ENCODE data around the gene MYBPC2.

Gene MYBPC2

GRCh38 chr19:50506700-50507099 lies 74.0 kb downstream of the MYBPC2 start:
- H3K9ac ChIP-seq (ENCODE audit: low read length): no peak overlapping the region
- H3K4me1 ChIP-seq (ENCODE audit: control insufficient read depth, insufficient read depth, low read length): peaks cover 3% of the 10 kb centered on the region; the same call in 1 of the 2 replicates
- H3K36me3 ChIP-seq (ENCODE audit: control insufficient read depth, insufficient read depth, low read length): no peaks in the 10 kb centered on the region
- H3K27ac ChIP-seq (ENCODE audit: low read depth, low read length): no peak overlapping the region
- H3K27me3 ChIP-seq (ENCODE audit: control insufficient read depth, insufficient read depth, low read length): peaks cover 12% of the 10 kb centered on the region
- no peak overlapping the region for H3K4me3 ChIP-seq (ENCODE audit: low read depth, low read length)
- H3K9me3 ChIP-seq (ENCODE audit: control insufficient read depth, insufficient read depth, low read depth, low read length): no peaks in the 10 kb centered on the region

GRCh38 chr19:50507376-50507775 lies 74.7 kb downstream of the MYBPC2 start:
- Histone ChIP-seq H3K4me3 (ENCODE audit: low read depth, low read length) (no peak overlapping the region), H3K36me3 (ENCODE audit: control insufficient read depth, insufficient read depth, low read length) (no peaks in the 10 kb centered on the region), H3K27me3 (ENCODE audit: control insufficient read depth, insufficient read depth, low read length) (peaks cover 12% of the 10 kb centered on the region; the same call in 1 of the 2 replicates), H3K27ac (ENCODE audit: low read depth, low read length) (no peak overlapping the region), H3K4me1 (ENCODE audit: control insufficient read depth, insufficient read depth, low read length) (peaks cover 3% of the 10 kb centered on the region; the same call in 1 of the 2 replicates), H3K9ac (ENCODE audit: low read length) (no peak overlapping the region), H3K9me3 (ENCODE audit: control insufficient read depth, insufficient read depth, low read depth, low read length) (no peaks in the 10 kb centered on the region)

GRCh38 chr19:50508843-50509190 lies 76.1 kb downstream of the MYBPC2 start:
- no peak overlapping the region for H3K27ac ChIP-seq (ENCODE audit: low read depth, low read length)
- H3K36me3 ChIP-seq (ENCODE audit: control insufficient read depth, insufficient read depth, low read length): no peaks in the 10 kb centered on the region
- H3K9me3 ChIP-seq (ENCODE audit: control insufficient read depth, insufficient read depth, low read depth, low read length): no peaks in the 10 kb centered on the region
- peaks cover 3% of the 10 kb centered on the region; the same call in 1 of the 2 replicates for H3K4me1 ChIP-seq (ENCODE audit: control insufficient read depth, insufficient read depth, low read length)
- H3K4me3 ChIP-seq (ENCODE audit: low read depth, low read length): no peak overlapping the region
- H3K27me3 ChIP-seq (ENCODE audit: control insufficient read depth, insufficient read depth, low read length): peaks cover 12% of the 10 kb centered on the region; the same call in 1 of the 2 replicates
- H3K9ac ChIP-seq (ENCODE audit: low read length): no peak overlapping the region

GRCh38 chr19:50509366-50509765 lies 76.7 kb downstream of the MYBPC2 start:
- H3K4me1 ChIP-seq (ENCODE audit: control insufficient read depth, insufficient read depth, low read length): peaks cover 8% of the 10 kb centered on the region; the same call in 1 of the 2 replicates
- no peak overlapping the region for H3K4me3 ChIP-seq (ENCODE audit: low read depth, low read length)
- no peaks in the 10 kb centered on the region for H3K9me3 ChIP-seq (ENCODE audit: control insufficient read depth, insufficient read depth, low read depth, low read length)
- H3K9ac ChIP-seq (ENCODE audit: low read length): no peak overlapping the region
- H3K27me3 ChIP-seq (ENCODE audit: control insufficient read depth, insufficient read depth, low read length): peaks cover 17% of the 10 kb centered on the region
- no peak overlapping the region for H3K27ac ChIP-seq (ENCODE audit: low read depth, low read length)
- H3K36me3 ChIP-seq (ENCODE audit: control insufficient read depth, insufficient read depth, low read length): no peaks in the 10 kb centered on the region

- Histone ChIP-seq H3K4me3 (ENCODE audit: low read depth, low read length) (peak overlapping the region; percentile 63), H3K27me3 (ENCODE audit: control insufficient read depth, insufficient read depth, low read length) (peaks cover 18% of the 10 kb centered on the region), H3K4me1 (ENCODE audit: control insufficient read depth, insufficient read depth, low read length) (peaks cover 10% of the 10 kb centered on the region; the same call in 1 of the 2 replicates), H3K27ac (ENCODE audit: low read depth, low read length) (no peak overlapping the region), H3K9me3 (ENCODE audit: control insufficient read depth, insufficient read depth, low read depth, low read length) (no peaks in the 10 kb centered on the region), H3K9ac (ENCODE audit: low read length) (no peak overlapping the region), H3K36me3 (ENCODE audit: control insufficient read depth, insufficient read depth, low read length) (no peaks in the 10 kb centered on the region)
These were observed 77.5 kb downstream of the MYBPC2 start for GRCh38 chr19:50510121-50510670.

- Histone ChIP-seq H3K4me1 (ENCODE audit: control insufficient read depth, insufficient read depth, low read length) (peaks cover 10% of the 10 kb centered on the region; the same call in 1 of the 2 replicates), H3K9ac (ENCODE audit: low read length) (peak overlapping the region; percentile 60), H3K4me3 (ENCODE audit: low read depth, low read length) (peak overlapping the region; percentile 63), H3K27ac (ENCODE audit: low read depth, low read length) (no peak overlapping the region), H3K36me3 (ENCODE audit: control insufficient read depth, insufficient read depth, low read length) (no peaks in the 10 kb centered on the region), H3K27me3 (ENCODE audit: control insufficient read depth, insufficient read depth, low read length) (peaks cover 18% of the 10 kb centered on the region), H3K9me3 (ENCODE audit: control insufficient read depth, insufficient read depth, low read depth, low read length) (no peaks in the 10 kb centered on the region)
These were observed 78.0 kb downstream of the MYBPC2 start for GRCh38 chr19:50510700-50511068.

GRCh38 chr19:50511069-50511822 lies 78.6 kb downstream of the MYBPC2 start, which contains the start of gene JOSD2:
Gene JOSD2, minus strand, starts transcription at chr19:50511191. Its CDS starts 760 bp downstream, at chr19:50510431.
- H3K27ac ChIP-seq (ENCODE audit: low read depth, low read length): no peak within 1 kb of the TSS
- H3K4me3 ChIP-seq (ENCODE audit: low read depth, low read length): peak within 1 kb of the TSS; percentile 63
- peaks cover 18% of the 10 kb centered on the region for H3K27me3 ChIP-seq (ENCODE audit: control insufficient read depth, insufficient read depth, low read length)
- no peaks in the 10 kb centered on the region for H3K36me3 ChIP-seq (ENCODE audit: control insufficient read depth, insufficient read depth, low read length)
- H3K9ac ChIP-seq (ENCODE audit: low read length): peak within 1 kb of the TSS; percentile 60
- no peaks in the 10 kb centered on the region for H3K9me3 ChIP-seq (ENCODE audit: control insufficient read depth, insufficient read depth, low read depth, low read length)
- H3K4me1 ChIP-seq (ENCODE audit: control insufficient read depth, insufficient read depth, low read length): peaks cover 10% of the 10 kb centered on the region; the same call in 1 of the 2 replicates

GRCh38 chr19:50512112-50512998 lies 79.7 kb downstream of the MYBPC2 start:
- H3K27ac ChIP-seq (ENCODE audit: low read depth, low read length): no peak overlapping the region
- peaks cover 10% of the 10 kb centered on the region; the same call in 1 of the 2 replicates for H3K4me1 ChIP-seq (ENCODE audit: control insufficient read depth, insufficient read depth, low read length)
- H3K9ac ChIP-seq (ENCODE audit: low read length): no peak overlapping the region
- H3K9me3 ChIP-seq (ENCODE audit: control insufficient read depth, insufficient read depth, low read depth, low read length): no peaks in the 10 kb centered on the region
- peaks cover 21% of the 10 kb centered on the region for H3K27me3 ChIP-seq (ENCODE audit: control insufficient read depth, insufficient read depth, low read length)
- H3K36me3 ChIP-seq (ENCODE audit: control insufficient read depth, insufficient read depth, low read length): no peaks in the 10 kb centered on the region
- H3K4me3 ChIP-seq (ENCODE audit: low read depth, low read length): peak overlapping the region; percentile 63

GRCh38 chr19:50512999-50513745 lies 80.5 kb downstream of the MYBPC2 start:
- Histone ChIP-seq H3K9ac (ENCODE audit: low read length) (no peak overlapping the region), H3K4me1 (ENCODE audit: control insufficient read depth, insufficient read depth, low read length) (peaks cover 10% of the 10 kb centered on the region; the same call in 1 of the 2 replicates), H3K27ac (ENCODE audit: low read depth, low read length) (no peak overlapping the region)

GRCh38 chr19:50513746-50514345 lies 81.2 kb downstream of the MYBPC2 start, which contains the start of gene ASPDH:
Gene ASPDH, minus strand, starts transcription at chr19:50513913. Its CDS starts 90 bp downstream, at chr19:50513823.
- H3K36me3 ChIP-seq (ENCODE audit: control insufficient read depth, insufficient read depth, low read length): no peaks in the 10 kb centered on the region
- no peaks in the 10 kb centered on the region for H3K9me3 ChIP-seq (ENCODE audit: control insufficient read depth, insufficient read depth, low read depth, low read length)
- H3K9ac ChIP-seq (ENCODE audit: low read length): peak within 1 kb of the TSS; percentile 7
- H3K27ac ChIP-seq (ENCODE audit: low read depth, low read length): no peak within 1 kb of the TSS
- H3K4me3 ChIP-seq (ENCODE audit: low read depth, low read length): peak within 1 kb of the TSS; percentile 44
- peaks cover 10% of the 10 kb centered on the region; the same call in 1 of the 2 replicates for H3K4me1 ChIP-seq (ENCODE audit: control insufficient read depth, insufficient read depth, low read length)
- peaks cover 9% of the 10 kb centered on the region for H3K27me3 ChIP-seq (ENCODE audit: control insufficient read depth, insufficient read depth, low read length)

More at GRCh38 chr19:50512999-50513745, 80.5 kb downstream of the MYBPC2 start:
- H3K9me3 ChIP-seq (ENCODE audit: control insufficient read depth, insufficient read depth, low read depth, low read length): no peaks in the 10 kb centered on the region
- H3K27me3 ChIP-seq (ENCODE audit: control insufficient read depth, insufficient read depth, low read length): peaks cover 15% of the 10 kb centered on the region
- no peak overlapping the region for H3K4me3 ChIP-seq (ENCODE audit: low read depth, low read length)
- H3K36me3 ChIP-seq (ENCODE audit: control insufficient read depth, insufficient read depth, low read length): no peaks in the 10 kb centered on the region
